Activated CD4-positive, alpha-beta T cell treated with anti-CD3 and anti-CD28 coated beads for 1 hour (primary cell): Measurements from ENCODE around the gene MUC21.
"Not testable (repeated sequence)": the region's sequence is repeated elsewhere in the genome, so short reads cannot be mapped to it uniquely, and the experiment has no call there.

ENCODE experiments used
- DNase-seq: peaks from one replicate; pipeline ENCODE4 v3.0.0-alpha.2; 2020

Gene MUC21

DNA sequence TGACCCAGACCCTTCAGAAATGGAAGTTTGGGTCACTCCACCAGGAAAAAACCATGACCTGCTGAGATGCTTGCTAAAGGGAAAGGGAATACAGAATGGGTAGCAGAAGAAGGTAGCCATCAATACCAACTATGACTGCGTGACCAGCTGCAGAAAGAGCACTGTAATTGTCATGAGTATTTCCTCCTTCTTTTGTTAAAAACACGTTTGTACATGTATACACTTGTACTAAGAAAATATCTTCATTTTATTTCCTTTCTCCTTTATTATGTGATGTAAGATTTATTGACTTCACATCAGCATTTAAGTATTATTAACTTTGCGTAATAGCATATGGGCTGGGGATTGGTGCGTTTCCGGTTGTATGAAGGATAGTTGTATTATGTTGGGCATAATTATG lies 12.6 kb upstream of the MUC21 start:
- DNase-seq, result no peak

DNA sequence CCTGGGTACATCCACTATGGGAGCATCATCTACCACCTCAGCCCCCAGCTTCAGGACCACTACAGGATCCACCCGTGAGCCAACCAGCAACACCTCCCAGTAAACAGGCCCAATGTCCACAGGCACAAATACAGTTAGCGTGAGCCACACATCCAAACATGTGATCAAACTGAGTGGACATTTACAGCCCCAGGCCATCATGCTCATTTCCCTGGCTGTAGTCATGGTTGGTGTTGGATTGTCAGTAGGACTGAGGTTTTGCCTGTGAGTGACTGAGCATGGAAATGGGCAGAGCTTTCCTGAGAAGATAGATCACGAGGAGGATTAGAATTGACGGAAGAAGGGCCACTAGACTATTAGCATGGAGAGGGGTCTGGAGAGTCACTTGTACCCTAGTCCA lies 10.7 kb upstream of the MUC21 start:
- DNase-seq, result no peak

DNA sequence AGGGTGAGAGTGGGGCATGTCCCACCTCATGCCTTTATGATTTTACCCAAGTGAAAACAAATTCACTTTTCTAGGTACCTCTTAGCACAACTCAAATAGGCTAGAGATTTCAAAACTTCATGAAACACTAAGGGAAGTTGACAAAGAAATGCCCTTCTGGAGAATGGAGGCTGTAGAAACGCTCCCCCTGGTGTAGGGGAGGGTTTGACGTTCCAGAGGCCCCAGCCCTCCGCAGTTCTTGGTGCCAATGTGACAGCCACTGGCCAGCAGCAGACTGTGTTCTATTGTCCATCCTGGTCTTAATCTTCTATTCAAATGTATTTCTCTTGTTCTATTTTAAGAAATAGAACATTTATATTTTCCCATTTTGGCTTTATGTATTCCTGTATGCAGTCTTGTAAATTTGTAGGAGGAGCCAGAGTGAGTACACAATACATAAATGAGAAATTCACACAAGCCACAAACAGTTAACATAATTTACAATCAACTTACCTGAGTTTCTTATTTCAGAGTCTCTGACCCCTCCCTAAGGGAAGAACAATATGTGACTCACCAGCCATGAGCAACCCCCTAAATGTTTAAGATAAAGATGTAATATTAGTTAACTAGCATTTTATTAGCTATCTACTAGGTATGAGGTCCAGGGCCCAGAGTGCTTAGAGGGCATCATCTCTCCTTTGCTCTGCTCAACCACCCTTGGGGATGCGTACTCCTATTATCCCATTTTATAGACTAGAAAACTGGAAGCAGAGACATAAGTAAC lies 8.8 kb upstream of the MUC21 start:
- DNase-seq, result no peak

DNA sequence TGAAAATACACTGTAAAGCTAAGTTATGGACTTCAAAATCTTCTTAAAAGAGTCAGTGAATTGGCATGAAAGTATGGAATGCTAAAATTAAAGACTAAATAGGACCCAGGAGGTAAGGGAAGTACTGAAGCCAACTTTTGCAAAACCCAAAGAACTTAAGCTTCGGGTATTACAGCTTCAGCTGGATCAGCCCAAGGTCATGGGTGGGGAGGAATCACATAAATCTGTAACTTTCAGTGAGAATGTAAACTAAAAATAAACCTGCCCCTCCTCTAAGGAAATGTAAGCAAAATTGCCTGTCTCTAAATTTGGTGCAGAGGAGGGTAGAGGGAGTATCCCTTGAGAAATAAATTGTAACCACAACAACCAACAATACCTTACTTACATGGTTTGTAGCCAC lies 4.4 kb upstream of the MUC21 start:
- DNase-seq, result no peak

DNA sequence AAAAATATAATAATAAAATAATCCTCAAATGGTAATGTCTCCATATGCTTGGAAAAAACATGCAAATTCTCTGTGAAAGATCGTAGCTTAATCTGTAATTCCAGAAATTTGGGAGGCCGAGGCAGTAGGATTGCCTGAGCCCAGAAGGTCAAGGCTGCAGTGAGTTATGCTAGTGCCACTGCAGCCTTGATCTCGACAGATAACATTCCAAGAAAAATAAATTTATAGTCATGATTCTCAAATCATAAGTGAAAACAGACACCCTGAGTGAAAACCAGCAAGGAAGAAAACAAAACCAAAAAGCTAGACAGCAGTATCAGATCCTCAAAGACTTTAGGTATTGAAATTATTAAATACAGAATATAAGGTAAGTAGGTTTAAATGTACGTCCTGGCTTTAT lies 3.8 kb upstream of the MUC21 start:
- DNase-seq, result no peak

DNA sequence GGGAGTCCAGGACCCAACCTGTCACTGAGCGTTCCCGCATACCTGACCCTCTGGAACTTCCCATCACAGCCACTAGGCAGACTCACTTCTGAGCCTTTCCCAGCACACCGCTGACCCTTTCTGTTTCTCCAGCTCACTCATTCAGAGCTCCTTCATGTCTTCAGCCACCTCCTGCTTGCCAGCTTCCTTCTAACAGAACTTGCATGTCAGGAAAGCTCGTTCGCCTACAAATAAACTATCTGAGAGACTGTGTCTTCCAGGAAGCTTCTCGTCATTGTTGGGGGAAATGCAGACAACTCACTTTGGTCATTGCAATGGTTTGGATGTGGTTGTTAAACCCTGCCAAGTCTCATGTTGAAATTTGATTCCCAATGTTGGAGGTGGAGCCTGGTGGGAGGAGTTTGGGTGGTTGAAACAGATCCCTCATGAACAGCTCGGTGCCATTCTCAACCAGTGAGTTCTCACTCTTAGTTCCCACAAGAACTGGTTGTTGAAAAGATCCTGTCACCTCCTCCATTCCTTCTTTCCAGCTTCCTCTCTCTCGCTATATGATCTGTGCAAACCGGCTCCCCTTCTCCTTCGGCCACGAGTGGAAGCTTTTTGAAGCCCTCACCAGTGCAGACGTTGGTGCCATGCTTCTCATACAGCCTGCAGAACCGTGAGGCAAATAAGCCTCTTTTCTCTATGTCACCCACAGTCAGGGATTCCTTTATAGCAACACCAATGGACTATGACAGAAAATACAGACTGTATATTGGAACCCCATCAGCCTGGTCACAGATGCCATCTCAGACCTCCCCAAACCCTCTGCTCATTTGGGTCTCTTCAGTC lies 1.4 kb upstream of the MUC21 start:
- DNase-seq, result no peak

DNA sequence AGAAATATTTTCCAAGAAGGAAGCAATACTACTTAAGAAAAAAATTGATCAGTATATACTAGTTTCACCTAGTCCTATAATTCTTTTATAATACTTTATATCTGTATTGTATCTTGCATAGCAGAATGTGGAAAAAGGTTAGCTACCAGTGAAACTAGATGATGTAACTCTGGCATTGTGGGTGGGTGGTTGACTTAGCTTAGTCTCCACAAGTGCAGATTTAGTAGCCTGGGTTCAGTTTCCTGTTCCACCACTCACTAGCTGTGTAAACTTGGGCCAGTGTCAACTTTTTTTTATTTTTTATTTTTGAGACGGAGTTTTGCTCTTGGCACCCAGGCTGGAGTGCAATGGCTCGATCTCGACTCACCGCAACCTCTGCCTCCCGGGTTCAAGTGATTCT lies 2.0 kb downstream of the MUC21 start:
- no peak for DNase-seq

DNA sequence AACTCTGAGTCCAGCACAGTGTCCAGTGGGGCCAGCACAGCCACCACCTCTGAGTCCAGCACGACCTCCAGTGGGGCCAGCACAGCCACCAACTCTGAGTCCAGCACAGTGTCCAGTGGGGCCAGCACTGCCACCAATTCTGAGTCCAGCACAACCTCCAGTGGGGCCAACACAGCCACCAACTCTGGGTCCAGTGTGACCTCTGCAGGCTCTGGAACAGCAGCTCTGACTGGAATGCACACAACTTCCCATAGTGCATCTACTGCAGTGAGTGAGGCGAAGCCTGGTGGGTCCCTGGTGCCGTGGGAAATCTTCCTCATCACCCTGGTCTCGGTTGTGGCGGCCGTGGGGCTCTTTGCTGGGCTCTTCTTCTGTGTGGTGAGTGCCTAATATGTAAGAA lies 3.8 kb downstream of the MUC21 start:
- no peak for DNase-seq

DNA sequence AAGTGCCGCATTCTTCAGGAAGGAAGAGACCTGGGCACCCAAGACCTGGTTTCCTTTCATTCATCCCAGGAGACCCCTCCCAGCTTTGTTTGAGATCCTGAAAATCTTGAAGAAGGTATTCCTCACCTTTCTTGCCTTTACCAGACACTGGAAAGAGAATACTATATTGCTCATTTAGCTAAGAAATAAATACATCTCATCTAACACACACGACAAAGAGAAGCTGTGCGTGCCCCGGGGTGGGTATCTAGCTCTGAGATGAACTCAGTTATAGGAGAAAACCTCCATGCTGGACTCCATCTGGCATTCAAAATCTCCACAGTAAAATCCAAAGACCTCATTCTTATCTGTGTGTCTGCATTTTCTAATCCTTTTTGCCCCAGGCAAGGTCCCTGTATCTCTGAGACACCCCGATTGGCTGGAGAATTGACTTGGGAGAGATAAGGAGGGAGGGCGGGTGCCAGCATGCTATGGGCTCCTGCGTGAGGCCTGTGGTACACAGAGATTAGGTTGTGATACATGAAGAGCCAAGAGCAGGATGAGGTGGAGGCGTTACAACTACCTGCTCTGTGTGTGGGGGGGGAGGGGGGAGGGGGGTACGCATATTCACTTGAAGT lies 4.8 kb downstream of the MUC21 start:
- DNase-seq, result no peak

DNA sequence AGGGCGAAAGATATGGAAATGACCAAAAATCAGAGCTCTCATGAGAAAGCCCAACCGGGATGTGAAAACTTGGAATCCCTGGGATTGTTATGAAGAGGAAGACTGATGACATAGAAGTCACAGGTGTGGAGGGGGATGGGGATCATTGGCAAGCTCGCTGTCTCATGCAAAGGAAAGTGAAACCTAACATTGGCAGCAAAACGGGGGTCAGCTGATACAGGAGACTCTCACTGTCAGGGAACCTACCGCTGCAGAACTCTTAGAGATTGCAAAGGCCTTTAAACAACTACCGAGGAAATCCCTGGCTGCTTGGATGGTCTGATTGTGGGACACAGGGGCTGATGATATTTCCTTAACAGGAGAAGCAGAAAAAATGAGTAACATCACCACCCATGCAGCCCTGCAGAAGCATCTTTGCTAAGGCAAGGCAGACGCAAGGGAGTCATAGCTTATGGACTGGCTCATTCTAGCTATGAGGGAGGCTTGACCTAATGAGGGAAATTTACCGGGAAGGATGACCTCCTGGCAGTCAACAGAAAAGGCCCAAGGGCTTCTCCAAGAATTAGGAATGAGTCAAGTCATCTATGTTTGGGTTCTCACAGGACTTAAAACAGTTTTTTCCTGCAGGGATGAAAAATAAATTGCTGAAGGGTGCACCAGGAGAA lies 7.0 kb downstream of the MUC21 start:
- no peak for DNase-seq

DNA sequence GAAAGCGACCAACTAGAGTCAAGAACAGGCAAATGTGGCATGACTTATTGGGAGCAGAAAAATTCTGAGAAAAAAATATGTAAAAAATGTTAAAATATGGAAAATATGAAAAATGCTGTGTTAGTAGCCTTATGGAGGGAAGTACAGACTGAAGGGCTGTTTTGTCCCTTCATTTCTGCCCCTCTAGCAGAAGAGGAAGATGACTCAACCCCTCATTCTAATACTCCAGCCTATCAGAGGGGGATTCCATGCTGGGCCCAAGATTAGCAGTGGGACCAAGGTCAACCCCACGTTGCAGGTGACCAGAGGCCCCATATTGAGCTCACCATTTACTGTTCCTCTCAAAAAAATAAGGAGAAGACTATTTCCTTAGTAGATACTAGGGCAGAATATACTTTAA lies 8.4 kb downstream of the MUC21 start:
- no peak for DNase-seq

DNA sequence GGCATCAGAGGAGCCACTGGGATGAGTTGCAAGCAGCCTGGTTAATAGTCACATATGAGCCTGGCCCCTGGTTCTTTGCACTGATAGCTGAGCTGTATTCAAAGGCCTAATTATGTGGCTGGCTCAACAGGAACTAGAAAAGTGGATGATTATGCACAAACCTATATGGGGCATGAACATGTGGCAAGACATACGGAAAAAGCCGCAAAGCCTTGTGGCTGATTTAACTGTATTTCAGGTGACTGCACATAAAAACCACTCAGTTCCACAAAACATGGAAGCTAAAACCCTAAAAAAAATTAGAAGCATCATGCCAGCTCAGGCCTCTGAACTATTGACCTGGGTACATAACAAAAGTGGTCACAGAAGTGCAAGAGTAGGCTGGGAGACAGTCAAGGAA lies 13.8 kb downstream of the MUC21 start:
- DNase-seq, result no peak

DNA sequence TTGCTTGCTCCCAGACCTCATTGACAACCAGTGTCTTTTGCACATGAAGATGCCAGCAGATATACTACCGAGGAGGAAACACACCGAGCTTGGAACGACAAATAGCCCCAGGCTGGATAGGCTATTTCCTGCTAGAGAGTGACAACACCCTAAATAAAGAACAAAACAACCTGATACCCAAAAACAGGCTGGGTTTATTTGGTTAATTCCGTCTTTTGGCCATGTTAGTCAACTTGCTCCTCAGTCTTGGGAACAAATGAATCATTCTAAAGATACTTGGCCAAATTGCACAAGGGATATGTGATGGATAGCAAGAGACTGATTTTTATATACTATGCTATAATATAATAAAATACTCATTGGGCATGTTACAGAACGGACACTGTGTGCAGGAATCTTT lies 15.3 kb downstream of the MUC21 start:
- no peak for DNase-seq

DNA sequence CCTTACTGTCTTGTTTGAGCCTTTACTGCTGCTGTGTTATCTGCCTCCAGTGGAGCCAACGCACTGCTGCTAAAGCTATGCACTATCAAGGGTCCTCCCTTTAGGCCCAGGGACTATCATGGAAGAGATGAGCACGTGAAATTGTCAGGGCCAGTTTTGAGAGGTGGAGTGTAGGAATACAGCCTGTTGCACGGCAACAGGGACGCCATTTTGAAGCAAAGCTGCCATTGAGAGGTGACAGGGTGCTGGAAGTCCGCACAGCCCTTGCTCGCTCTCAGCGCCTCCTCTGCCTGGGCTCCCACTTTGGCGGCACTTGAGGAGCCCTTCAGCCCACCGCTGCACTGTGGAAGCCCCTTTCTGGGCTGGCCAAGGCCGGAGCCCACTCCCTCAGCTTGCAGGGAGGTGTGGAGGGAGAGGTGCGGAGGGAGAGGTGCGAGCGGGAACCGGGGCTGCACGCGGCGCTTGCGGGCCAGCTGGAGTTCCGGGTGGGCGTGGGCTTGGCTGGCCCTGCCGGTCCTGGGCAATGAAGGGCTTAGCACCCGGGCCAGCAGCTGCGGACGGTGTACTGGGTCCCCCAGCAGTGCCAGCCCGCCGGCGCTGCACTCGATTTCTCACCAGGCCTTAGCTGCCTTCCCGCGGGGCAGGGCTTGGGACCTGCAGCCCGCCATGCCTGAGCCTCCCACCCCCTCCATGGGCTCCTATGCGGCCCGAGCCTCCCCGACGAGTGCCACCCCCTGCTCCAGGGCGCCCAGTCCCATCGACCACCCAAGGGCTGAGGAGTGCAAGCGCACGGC lies 16.7 kb downstream of the MUC21 start:
- DNase-seq, result not testable (repeated sequence)

DNA sequence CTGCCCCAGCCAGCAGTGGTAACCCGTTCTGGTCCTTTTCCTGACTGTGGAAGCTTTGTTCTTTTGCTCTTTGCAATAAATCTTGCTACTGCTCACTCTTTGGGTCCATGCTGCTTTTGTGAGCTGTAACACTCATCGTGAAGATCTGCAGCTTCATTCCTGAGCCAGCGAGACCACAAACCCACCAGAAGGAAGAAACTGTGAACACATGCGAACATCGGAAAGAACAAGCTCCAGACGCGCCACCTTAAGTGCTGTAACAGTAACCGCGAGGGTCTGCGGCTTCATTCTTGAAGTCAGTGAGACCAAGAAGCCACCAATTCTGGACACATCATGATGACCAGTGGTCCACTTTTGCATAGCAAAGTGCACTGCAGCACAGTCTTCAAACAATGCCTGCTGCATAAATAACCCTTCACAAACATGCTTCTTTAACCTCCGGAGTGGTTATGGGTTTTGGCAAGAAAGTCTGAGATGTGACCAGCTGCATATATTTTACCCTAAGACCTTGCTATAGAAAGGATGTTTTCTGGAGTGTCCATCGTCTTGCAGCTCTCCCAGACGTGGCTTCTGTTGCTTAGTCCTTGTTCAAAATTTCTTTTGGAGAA lies 17.9 kb downstream of the MUC21 start:
- no peak for DNase-seq

DNA sequence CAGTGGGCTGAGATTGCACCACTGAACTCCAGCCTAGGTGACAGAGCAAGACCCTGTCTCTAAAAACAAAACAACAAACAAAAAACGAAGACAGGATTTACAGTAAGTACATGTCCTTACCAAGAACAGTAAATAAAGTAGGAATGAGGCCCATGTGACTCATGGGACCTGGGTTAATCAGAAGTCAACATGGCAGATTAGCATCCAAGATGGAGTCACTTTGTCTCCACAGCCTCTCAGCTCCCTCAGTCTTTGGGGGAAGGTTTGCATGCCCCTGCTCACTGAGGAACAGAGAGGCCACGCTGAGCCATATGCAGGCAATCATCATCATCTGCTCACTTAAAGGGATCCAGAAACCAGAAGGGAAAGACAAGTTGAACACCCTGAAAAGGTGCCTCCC lies 19.0 kb downstream of the MUC21 start:
- DNase-seq, result no peak

DNA sequence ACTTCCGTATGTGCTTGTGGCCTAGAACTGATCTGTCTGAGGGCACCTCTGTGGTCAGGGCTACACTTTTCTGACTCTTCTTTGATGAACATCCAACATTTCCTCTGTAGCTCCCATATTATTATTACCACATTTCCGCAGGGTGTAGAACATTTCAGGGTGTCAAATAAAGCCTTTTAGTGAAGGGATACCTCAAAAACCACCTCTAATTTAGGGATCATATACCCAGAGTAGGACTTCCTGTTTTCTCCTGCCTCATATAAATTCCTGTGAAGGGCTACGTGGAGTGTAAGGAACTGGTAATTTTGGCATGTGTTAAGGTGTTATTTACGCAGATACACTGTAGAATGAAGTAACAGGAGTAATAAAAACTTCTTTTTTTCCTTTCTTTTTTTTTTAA lies 21.3 kb downstream of the MUC21 start:
- no peak for DNase-seq

DNA sequence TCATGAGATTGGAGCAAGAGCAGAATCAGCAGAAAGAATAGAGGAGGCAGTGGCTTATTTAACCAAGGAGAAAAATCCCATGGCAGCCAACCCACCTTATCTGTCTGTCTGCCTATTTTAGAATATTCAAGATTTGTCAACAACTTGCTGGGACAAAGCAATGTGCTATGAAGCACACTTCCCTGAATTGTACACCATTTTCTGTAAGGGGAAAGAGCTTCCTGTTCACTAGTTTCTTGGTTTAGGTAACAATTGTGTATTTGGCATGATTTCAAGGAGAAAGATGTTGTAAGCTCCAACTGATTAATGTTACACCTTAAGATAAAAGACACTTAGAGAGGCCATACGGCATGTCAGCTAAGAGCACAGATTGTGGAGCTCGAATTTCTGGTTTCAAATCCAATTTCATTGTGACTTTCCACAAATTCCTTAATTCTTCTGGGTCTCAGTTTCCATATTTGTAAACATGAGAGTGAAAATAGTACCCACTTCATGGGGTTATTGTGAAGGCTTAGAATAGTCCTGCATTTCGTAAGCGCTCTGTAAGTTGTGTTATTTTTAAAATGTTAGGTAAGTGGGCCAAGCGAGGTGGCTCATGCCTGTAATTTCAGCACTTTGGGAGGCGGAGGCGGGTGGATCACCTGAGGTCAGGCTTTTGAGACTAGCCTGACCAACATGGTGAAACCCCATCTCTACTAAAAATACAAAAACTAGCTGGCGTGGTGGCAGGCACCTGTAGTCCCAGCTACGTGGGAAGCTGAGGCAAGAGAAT lies 21.9 kb downstream of the MUC21 start:
- no peak for DNase-seq

DNA sequence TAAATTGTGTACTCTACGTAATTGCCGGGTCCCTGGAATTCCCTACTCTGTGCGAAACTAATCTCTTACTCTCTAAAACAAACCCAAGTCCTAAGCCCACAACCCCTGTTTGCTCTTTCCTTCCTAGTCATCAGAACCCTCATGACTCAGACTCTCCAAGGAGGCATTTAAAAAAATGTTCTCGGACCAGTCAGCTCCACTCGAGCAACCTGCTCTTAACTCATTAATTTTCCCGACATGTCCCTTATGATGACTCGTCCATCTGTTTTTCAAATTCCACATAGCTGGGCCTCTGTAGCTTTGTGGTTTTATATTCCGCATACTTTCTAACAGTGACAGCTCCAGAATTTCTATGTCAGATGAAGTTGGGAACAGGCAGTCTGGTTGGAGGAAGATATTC lies 24.2 kb downstream of the MUC21 start:
- DNase-seq, result no peak

DNA sequence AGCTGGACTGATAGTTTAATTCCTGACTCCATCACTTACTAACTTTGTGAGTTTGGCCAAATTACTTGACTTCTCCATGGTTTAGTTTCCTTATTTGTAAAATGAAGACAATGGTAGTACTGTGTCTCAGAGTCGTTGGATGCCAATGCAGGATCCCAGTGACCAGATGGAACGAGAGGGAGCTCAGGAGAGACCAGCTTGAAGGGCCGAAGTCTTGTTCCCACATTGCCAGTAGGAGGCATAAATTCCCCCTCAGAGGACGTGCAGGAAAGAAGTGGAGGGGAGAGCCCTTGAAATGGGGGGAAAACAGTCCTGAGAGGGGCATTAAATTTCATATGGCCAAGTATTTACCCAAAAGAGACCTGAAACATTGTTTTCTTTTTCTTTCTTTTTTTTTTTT lies 24.6 kb downstream of the MUC21 start:
- DNase-seq, result no peak

DNA sequence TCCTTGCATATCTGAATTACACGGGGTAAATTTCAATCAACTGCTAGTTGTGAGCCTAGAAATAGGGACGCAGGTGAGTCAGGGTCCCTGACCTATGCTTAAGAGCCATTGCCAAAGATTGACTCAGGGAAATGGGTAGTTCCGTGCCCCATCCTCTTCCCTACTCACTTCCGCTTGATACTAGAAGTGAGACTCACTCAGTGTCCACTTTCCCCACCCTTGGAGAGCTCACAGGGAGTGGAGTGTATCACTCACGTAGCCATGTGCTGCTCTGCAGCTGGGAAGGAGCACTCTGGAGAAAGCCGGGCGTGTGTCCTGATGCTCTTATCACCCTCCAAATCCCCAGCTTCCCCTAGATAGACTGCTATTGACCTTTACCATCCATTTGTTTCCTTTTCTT lies 26.2 kb downstream of the MUC21 start:
- no peak for DNase-seq
